Thoracic aorta (tissue), 2 donors: ENCODE results near the gene INTS11. TPM values are rescaled to one million over a fixed set of nuclear protein-coding genes. Genes with fewer than 3 reads are reported as not detected.

Experiments used
- ATAC-seq: fragments of 150-250 bp; one replicate; pipeline ENCODE4 v1.8.0; 2017; ENCODE audit warnings: low read depth; ENCODE audit not compliant: insufficient number of reproducible peaks, low FRiP score
- DNase-seq: peaks from one replicate; pipeline ENCODE4 v3.0.0-alpha.2; 2020; ENCODE audit warnings: low spot score
- H3K27ac ChIP-seq, 2 donors: fragments of 200-600 bp; sonication (generic); 1 replicate in 1 of 2; 2 replicates in 1 of 2; pipeline ENCODE4 v1.5.1; 2016; ENCODE audit warnings: mild to moderate bottlenecking in 2 of 2, moderate library complexity in 2 of 2
- H3K27me3 ChIP-seq: fragments of 200-600 bp; sonication (generic); replicated peaks from 2 replicates; pipeline ENCODE4 v1.6.0; 2016; ENCODE audit warnings: mild to moderate bottlenecking; ENCODE audit not compliant: insufficient read depth
- H3K36me3 ChIP-seq: fragments of 200-600 bp; sonication (generic); one replicate; pipeline ENCODE4 v1.5.1; 2016
- H3K4me1 ChIP-seq, 2 donors: fragments of 200-600 bp; sonication (generic); 1 replicate in 1 of 2; 2 replicates in 1 of 2; pipeline versions ENCODE4 v1.5.1 to v1.6.0; 2016; ENCODE audit warnings: low read depth in 2 of 2, mild to moderate bottlenecking in 1 of 2; ENCODE audit not compliant: control insufficient read depth in 1 of 2
- H3K4me3 ChIP-seq: fragments of 200-600 bp; sonication (generic); 2 replicates; pipeline ENCODE4 v1.5.1; 2016; ENCODE audit warnings: mild to moderate bottlenecking
- H3K9me3 ChIP-seq: fragments of 200-600 bp; sonication (generic); 2 replicates; pipeline ENCODE4 v1.5.1; 2016
- total RNA-seq, 2 donors: library from RNA; depleted of rRNA; stranded (reverse); fragments of >200 nt; gene quantifications; one replicate each; pipeline versions ENCODE4 v1.1.0 to v1.2.3, GENCODE V29; 2016
- TF ChIP-seq, protein P1 (sequence below): fragments of 200-600 bp; sonication (generic); IDR thresholded peaks from one replicate; pipeline ENCODE4 v1.5.1; 2019; ENCODE audit warnings: antibody characterized with exemption

Gene INTS11
- total RNA-seq, 2 donors from 2014 or later = 192 to 195 TPM

- no peak for ATAC-seq
- H3K27ac ChIP-seq = no peak overlapping the region
- TF ChIP-seq, protein P1, sequence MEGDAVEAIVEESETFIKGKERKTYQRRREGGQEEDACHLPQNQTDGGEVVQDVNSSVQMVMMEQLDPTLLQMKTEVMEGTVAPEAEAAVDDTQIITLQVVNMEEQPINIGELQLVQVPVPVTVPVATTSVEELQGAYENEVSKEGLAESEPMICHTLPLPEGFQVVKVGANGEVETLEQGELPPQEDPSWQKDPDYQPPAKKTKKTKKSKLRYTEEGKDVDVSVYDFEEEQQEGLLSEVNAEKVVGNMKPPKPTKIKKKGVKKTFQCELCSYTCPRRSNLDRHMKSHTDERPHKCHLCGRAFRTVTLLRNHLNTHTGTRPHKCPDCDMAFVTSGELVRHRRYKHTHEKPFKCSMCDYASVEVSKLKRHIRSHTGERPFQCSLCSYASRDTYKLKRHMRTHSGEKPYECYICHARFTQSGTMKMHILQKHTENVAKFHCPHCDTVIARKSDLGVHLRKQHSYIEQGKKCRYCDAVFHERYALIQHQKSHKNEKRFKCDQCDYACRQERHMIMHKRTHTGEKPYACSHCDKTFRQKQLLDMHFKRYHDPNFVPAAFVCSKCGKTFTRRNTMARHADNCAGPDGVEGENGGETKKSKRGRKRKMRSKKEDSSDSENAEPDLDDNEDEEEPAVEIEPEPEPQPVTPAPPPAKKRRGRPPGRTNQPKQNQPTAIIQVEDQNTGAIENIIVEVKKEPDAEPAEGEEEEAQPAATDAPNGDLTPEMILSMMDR = no peak
- H3K9me3 ChIP-seq = no peaks in the 10 kb centered on the region
- H3K27me3 ChIP-seq = no peaks in the 10 kb centered on the region
- no peak overlapping the region for H3K4me3 ChIP-seq
- peaks cover 37 to 59% of the 10 kb centered on the region in 2 donors for H3K4me1 ChIP-seq
- H3K36me3 ChIP-seq = peaks cover 4% of the 10 kb centered on the region
- no peak for DNase-seq
These were observed 2.0 kb downstream of the INTS11 start for GRCh38 chr1:1322418-1322817.

DNA sequence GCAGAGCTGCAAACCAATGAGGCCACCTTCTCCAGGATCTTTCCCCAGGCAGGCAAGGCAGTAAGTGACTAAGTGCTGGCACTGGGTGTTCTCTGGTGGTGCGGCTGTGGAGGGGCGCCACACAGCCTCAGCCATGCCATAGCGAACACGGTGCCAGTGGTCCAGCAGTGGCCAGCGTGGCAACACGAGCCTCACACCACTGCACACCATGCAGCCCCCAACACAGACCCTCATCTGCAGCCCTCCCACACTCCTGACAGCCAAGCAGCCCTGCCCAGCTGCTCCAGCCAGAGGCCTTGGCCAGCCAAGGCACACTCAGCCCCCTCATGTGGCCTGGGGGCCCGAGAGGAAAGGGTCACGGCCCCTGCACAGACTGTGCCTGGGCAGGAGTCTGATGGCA, 3.0 kb downstream of the INTS11 start:
- Histone ChIP-seq H3K4me3 (no peak overlapping the region), H3K9me3 (no peaks in the 10 kb centered on the region), H3K4me1 (peaks cover 37 to 61% of the 10 kb centered on the region in 2 donors), H3K36me3 (peaks cover 4% of the 10 kb centered on the region), H3K27me3 (no peaks in the 10 kb centered on the region), H3K27ac (no peak overlapping the region)
- ATAC-seq = no peak
- TF ChIP-seq, protein P1 = no peak
- DNase-seq = no peak

DNA sequence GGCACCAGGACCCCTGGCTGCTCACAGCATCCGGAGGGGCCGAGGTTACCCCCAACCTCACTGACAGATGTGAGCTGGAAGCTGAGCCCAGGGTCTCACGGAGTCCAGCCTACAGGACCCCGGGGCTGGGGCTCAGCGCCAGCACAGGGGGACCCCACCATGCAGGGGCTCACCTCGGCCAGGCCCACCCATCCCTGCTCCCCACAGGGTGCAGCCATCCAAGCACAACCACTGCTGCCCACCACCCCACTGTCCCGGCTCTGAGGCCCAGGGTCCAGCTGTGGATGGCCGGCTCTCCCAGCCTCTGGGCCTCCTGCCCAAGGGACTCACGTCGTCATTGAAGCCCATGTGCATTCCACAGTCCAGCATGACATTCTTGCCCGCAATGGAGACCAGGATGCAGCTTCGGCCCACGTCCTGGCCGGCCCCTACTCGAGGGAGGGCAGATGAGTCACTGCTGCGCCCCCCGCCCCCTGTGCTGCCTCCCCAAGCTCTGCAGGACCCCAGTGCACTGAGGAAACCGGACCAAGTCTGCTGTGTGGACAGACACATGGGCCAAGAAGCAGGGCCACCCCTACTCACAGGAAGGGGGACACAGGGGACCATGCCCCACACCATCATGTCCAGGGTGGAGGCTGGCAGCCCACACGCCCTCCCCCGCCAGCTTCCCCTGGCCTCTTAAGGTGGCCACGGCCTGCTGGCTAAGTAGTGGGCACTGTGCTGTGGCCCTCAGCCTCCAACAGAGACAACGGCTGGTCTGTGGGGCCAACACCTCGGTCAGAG, 3.6 kb downstream of the INTS11 start:
- TF ChIP-seq, protein P1 = no peak
- H3K4me3 ChIP-seq = no peak overlapping the region
- DNase-seq (no peak), ATAC-seq (no peak)
- H3K36me3 ChIP-seq = peaks cover 4% of the 10 kb centered on the region
- H3K9me3 ChIP-seq = no peaks in the 10 kb centered on the region
- H3K27me3 ChIP-seq = no peaks in the 10 kb centered on the region
- no peak overlapping the region for H3K27ac ChIP-seq
- peaks cover 35 to 55% of the 10 kb centered on the region in 2 donors for H3K4me1 ChIP-seq

- peak overlapping the region; percentile 56 to 72 for H3K27ac ChIP-seq
- ATAC-seq (no peak), DNase-seq (no peak)
- TF ChIP-seq, protein P1 = no peak
- H3K4me1 ChIP-seq = peaks cover 25 to 45% of the 10 kb centered on the region in 2 donors
- H3K9me3 ChIP-seq = no peaks in the 10 kb centered on the region
- H3K27me3 ChIP-seq = no peaks in the 10 kb centered on the region
- H3K4me3 ChIP-seq = no peak overlapping the region
- peaks cover 6% of the 10 kb centered on the region for H3K36me3 ChIP-seq
These were observed 4.9 kb downstream of the INTS11 start for GRCh38 chr1:1319646-1319941.

GRCh38 chr1:1318777-1319645, 5.4 kb downstream of the INTS11 start:
- H3K36me3 ChIP-seq = peaks cover 12% of the 10 kb centered on the region
- H3K9me3 ChIP-seq = no peaks in the 10 kb centered on the region
- peaks cover 25 to 45% of the 10 kb centered on the region in 2 donors for H3K4me1 ChIP-seq
- DNase-seq = no peak
- TF ChIP-seq, protein P1 = no peak
- peak overlapping the region; percentile 56 to 72 for H3K27ac ChIP-seq
- no peak overlapping the region for H3K4me3 ChIP-seq
- H3K27me3 ChIP-seq = no peaks in the 10 kb centered on the region
- ATAC-seq = no peak
